ENCODE results near the gene ATP6V1G2.

Gene ATP6V1G2

GRCh38 chr6:31532644-31533454 lies 13.6 kb downstream of the ATP6V1G2 start:
- H3K4me3 ChIP-seq (ENCODE audit: low read depth, low read length), result no peak overlapping the region
- TF ChIP-seq, protein P1, sequence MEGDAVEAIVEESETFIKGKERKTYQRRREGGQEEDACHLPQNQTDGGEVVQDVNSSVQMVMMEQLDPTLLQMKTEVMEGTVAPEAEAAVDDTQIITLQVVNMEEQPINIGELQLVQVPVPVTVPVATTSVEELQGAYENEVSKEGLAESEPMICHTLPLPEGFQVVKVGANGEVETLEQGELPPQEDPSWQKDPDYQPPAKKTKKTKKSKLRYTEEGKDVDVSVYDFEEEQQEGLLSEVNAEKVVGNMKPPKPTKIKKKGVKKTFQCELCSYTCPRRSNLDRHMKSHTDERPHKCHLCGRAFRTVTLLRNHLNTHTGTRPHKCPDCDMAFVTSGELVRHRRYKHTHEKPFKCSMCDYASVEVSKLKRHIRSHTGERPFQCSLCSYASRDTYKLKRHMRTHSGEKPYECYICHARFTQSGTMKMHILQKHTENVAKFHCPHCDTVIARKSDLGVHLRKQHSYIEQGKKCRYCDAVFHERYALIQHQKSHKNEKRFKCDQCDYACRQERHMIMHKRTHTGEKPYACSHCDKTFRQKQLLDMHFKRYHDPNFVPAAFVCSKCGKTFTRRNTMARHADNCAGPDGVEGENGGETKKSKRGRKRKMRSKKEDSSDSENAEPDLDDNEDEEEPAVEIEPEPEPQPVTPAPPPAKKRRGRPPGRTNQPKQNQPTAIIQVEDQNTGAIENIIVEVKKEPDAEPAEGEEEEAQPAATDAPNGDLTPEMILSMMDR (conservative IDR thresholded peaks at IDR 0.05; ENCODE audit: low read depth, low read length), result no peak
- DNase-seq (ENCODE audit: low read depth), result no peak

- DNase-seq (ENCODE audit: low read depth), result no peak
- TF ChIP-seq, protein P1 (conservative IDR thresholded peaks at IDR 0.05; ENCODE audit: low read depth, low read length), result no peak
Measured at GRCh38 chr6:31531771-31532643, 14.4 kb downstream of the ATP6V1G2 start.

GRCh38 chr6:31531162-31531561 lies 15.2 kb downstream of the ATP6V1G2 start:
- no peak overlapping the region for H3K4me3 ChIP-seq (ENCODE audit: low read depth, low read length)
- TF ChIP-seq, protein P1 (conservative IDR thresholded peaks at IDR 0.05; ENCODE audit: low read depth, low read length), result no peak
- no peak for DNase-seq (ENCODE audit: low read depth)

More at GRCh38 chr6:31531771-31532643, 14.4 kb downstream of the ATP6V1G2 start:
- no peak overlapping the region for H3K4me3 ChIP-seq (ENCODE audit: low read depth, low read length)

GRCh38 chr6:31530659-31531058 lies 15.7 kb downstream of the ATP6V1G2 start:
- TF ChIP-seq, protein P1 (conservative IDR thresholded peaks at IDR 0.05; ENCODE audit: low read depth, low read length), result no peak
- H3K4me3 ChIP-seq (ENCODE audit: low read depth, low read length), result no peak overlapping the region
- DNase-seq (ENCODE audit: low read depth), result no peak

DNA sequence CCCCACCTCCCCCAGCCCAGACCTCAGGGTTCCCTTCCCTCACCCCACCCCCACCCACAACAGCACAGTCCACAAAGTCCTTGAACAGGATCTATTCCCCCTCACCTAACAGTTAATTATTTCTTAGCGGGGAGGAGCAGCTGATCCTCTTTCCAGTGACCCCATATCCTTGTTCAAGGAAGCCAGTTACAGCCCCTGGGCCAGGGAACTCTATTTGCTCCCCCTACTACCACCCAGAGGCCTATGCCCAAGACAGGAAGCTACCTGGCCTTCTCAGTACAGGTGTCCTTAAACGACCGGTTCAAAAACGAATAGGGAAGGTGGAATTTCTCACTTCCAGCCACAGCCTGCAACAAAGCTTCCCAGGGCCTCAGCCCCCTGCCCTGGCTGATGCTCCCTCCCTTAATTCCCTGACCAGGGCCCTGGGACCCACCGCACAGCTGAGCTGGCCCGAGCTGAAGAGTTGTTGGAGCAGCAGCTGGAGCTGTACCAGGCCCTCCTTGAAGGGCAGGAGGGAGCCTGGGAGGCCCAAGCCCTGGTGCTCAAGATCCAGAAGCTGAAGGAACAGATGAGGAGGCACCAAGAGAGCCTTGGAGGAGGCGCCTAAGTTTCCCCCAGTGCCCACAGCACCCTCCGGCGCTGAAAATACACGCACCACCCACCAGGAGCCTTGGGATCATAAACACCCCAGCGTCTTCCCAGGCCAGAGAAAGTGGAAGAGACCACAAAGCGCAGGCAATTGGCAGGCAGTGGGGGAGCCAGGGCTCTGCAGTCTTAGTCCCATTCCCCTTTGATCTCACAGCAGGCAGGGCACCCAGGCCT lies 16.9 kb downstream of the ATP6V1G2 start:
- H3K4me3 ChIP-seq (ENCODE audit: low read depth, low read length), result no peak overlapping the region
- DNase-seq (ENCODE audit: low read depth), result no peak
- TF ChIP-seq, protein P1 (conservative IDR thresholded peaks at IDR 0.05; ENCODE audit: low read depth, low read length), result no peak

DNA sequence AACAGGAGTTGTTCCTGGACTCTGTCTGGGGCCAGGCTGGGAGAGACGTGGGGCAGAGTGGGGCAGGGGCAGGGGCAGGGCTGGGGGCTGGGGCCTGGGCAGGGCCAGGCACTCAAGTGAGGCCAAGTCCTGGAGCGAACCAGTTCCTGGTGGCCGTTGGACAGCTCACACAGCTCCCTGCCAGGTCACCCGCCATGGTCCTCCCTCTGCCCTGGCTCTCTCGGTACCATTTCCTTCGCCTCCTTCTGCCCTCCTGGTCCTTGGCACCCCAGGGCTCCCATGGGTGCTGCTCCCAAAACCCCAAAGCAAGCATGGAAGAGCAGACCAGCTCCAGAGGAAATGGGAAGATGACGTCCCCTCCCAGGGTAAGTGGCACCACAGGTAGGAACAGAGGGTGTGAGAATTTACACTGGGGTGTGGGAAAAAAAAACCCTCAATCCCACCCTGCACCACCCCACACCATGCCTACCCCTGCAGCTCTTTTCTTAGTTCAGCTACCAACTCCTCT lies 17.5 kb downstream of the ATP6V1G2 start, which contains the start of gene MCCD1:
MCCD1 (plus strand) TSS at position 142 of the 508 bp plus-strand sequence; CDS start at position 195, 53 bp downstream.
- TF ChIP-seq, protein P1 (conservative IDR thresholded peaks at IDR 0.05; ENCODE audit: low read depth, low read length), result no peak
- no peak within 1 kb of the TSS for H3K4me3 ChIP-seq (ENCODE audit: low read depth, low read length)
- no peak for DNase-seq (ENCODE audit: low read depth)

All from choroid plexus epithelial cell (primary cell).